Measurements from ENCODE around the gene CORO1C. TPM values are rescaled to one million over a fixed set of nuclear protein-coding genes. Genes with fewer than 3 reads are reported as not detected.

The CORO1C gene
- total RNA-seq, 1 donor from 2014 or later = 307 TPM

DNA sequence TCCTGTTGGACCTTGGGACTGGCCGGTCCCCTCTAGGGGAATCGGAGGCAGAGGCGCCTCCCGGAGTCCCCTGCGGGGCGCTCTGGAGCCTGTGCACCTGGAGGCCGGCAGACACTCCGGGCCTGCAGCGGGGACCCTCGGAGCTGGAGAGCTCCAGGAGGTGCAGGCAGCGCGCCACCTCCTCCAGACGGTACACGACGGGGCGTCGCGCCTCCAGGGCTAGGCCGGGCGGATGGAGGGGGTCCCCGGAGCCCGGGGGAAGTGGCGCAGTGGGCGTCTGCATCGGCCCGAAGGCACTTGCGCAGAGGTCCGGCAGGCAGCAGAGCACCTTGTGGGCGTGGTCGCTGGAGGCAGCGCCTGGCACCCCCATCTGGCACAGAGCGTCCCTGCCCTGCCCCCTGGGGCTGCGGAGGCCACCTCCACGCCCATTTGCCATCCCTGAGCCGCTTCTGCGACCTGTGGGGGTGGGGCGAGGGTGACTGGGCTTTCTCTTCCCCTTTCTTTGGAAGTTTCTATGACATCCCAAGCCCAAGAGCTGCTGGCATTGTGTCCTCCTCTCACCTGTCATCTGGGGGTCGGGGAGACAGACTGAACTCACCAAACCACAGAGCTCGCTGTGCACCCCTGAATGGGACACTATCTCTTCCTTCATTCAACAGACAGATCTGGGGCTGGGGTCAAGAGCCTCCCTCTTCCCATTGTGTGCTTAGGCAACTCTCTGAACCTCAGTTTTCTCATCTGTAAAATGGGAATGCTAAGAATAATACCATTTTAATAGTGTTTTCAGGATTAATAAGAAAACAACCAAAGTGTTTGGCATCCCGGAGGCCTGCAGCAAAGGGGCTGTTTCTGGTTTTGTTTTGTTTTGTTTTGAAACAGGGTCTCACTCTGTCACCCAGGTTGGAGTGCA, 37.5 kb upstream of the CORO1C start:
- H3K4me3 ChIP-seq = peak overlapping the region; percentile 45
- H3K9me3 ChIP-seq = no peaks in the 10 kb centered on the region
- ATAC-seq (peak; percentile 81 to 83), DNase-seq (peak; percentile 82)
- TF ChIP-seq, protein P1, sequence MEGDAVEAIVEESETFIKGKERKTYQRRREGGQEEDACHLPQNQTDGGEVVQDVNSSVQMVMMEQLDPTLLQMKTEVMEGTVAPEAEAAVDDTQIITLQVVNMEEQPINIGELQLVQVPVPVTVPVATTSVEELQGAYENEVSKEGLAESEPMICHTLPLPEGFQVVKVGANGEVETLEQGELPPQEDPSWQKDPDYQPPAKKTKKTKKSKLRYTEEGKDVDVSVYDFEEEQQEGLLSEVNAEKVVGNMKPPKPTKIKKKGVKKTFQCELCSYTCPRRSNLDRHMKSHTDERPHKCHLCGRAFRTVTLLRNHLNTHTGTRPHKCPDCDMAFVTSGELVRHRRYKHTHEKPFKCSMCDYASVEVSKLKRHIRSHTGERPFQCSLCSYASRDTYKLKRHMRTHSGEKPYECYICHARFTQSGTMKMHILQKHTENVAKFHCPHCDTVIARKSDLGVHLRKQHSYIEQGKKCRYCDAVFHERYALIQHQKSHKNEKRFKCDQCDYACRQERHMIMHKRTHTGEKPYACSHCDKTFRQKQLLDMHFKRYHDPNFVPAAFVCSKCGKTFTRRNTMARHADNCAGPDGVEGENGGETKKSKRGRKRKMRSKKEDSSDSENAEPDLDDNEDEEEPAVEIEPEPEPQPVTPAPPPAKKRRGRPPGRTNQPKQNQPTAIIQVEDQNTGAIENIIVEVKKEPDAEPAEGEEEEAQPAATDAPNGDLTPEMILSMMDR (IDR thresholded peaks at IDR 0.05) = no peak
- intact Hi-C loops (cut with DNase I) = no loop called here
- no peaks in the 10 kb centered on the region for H3K36me3 ChIP-seq
- no peaks in the 10 kb centered on the region for H3K27me3 ChIP-seq (ENCODE audit: low read depth)
- peaks cover 25% of the 10 kb centered on the region for H3K4me1 ChIP-seq
- H3K27ac ChIP-seq = no peak overlapping the region

DNA sequence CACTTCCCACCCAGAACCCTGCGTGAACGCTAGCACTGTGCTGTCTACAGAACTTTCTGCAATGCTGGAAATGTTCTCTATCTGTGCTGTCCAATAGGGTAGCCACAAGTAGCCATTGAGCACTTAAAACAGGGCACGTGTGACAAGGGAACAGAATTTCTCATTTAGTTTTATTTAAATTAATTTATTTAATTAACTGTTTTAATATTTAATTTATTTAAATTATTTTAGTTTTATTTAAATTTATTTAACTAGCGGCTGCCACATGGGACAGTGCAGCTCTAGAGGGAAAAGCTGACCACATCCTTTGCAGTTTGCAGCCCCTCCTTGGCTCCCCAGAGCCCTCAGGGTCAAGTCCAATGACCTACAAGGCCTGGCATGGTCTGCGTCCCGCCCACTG, 35.0 kb upstream of the CORO1C start:
- H3K27ac ChIP-seq = no peak overlapping the region
- intact Hi-C loops (cut with DNase I) = no loop called here
- DNase-seq (no peak), ATAC-seq (no peak)
- TF ChIP-seq, protein P1 (IDR thresholded peaks at IDR 0.05) = no peak
- H3K4me3 ChIP-seq = no peak overlapping the region
- H3K27me3 ChIP-seq (ENCODE audit: low read depth) = no peaks in the 10 kb centered on the region
- H3K36me3 ChIP-seq = no peaks in the 10 kb centered on the region
- H3K9me3 ChIP-seq = no peaks in the 10 kb centered on the region
- H3K4me1 ChIP-seq = peaks cover 10% of the 10 kb centered on the region

DNA sequence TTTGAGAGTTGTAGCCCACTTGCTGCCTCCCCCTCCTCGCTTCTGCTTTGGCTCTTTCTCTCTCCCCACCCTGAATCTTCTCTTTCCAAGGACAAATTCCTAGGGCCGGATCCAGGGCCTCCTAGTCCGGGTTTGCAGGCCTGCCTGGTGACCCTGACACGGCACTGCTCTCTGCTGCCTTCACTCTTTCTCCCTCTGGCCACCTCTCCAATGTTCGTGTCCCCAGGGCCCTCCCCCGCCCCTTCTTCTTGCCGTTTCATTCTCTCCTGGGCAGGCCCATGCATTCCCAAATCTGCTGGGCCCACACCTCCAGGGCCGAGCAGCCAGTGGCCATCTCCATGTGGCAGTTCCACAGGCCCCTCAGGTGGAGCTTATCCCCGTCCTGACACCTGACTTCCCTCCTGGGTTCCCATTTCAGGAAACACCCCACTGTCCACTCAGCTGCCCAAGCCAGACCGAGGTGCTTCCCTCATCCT, 34.0 kb upstream of the CORO1C start:
- Histone ChIP-seq H3K4me1 (peaks cover 10% of the 10 kb centered on the region), H3K36me3 (no peaks in the 10 kb centered on the region), H3K27ac (no peak overlapping the region), H3K4me3 (no peak overlapping the region), H3K9me3 (no peaks in the 10 kb centered on the region), H3K27me3 (ENCODE audit: low read depth) (no peaks in the 10 kb centered on the region)
- DNase-seq (no peak), ATAC-seq (no peak)
- intact Hi-C loops (cut with DNase I) = no loop called here
- TF ChIP-seq, protein P1 (IDR thresholded peaks at IDR 0.05) = no peak

DNA sequence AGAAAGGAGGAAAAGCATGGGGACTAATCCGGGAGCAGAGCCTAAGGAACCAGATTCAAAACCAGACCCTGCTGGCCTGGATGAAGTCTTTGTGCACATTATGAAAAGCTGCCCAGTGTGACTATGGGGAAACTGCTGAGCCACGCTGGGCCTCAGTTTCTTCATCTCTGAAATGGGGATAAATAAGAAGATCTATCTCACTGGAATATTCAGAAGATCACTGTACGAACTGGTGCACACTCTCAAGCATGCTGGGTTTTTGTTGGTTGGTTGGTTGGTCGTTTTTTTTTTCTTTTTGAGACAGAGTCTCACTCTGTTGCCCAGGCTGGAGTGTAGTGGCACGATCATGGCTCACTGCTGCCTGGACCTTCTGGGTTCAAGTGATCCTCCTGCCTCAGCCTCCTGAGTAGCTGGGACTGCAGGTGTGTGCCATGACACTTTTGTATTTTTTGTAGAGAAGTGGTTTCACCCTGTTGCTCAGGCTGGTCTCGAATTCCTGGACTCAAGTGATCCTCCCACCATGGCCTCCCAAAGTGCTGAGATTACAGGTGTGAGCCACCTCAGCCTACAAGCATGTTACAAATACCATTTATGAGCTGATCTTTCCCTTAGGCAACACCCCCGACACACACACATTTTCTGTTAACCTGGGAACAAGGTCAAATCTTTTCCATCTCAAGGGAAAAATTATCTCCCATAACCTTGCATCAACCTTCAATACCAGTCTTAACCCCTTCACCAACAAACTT, 33.4 kb upstream of the CORO1C start:
- no peak overlapping the region for H3K4me3 ChIP-seq
- DNase-seq (no peak), ATAC-seq (no peak)
- H3K27ac ChIP-seq = no peak overlapping the region
- TF ChIP-seq, protein P1 (IDR thresholded peaks at IDR 0.05) = no peak
- peaks cover 10% of the 10 kb centered on the region for H3K4me1 ChIP-seq
- intact Hi-C loops (cut with DNase I) = no loop called here
- no peaks in the 10 kb centered on the region for H3K36me3 ChIP-seq
- H3K27me3 ChIP-seq (ENCODE audit: low read depth) = no peaks in the 10 kb centered on the region
- no peaks in the 10 kb centered on the region for H3K9me3 ChIP-seq

DNA sequence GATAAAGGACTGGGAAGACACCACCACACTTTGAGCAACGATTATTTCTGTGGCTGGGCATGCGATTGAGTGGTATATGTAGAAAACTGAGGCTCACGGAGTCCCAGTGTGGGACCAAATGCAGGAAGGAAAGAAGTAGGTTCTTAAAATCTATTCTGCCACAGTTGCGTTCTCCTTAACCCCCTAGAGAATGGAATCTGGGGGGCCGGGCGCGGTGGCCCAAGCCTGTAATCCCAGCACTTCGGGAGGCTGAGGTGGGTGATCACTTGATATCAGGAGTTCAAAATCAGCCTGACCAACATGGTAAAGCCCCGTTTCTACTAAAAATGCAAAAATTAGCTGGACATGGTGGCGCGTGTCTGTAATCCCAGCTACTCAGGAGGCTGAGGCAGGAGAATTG, 29.9 kb upstream of the CORO1C start:
- no peak for DNase-seq
- Histone ChIP-seq H3K4me1 (no peaks in the 10 kb centered on the region), H3K4me3 (no peak overlapping the region), H3K9me3 (no peaks in the 10 kb centered on the region), H3K36me3 (no peaks in the 10 kb centered on the region), H3K27ac (no peak overlapping the region), H3K27me3 (ENCODE audit: low read depth) (no peaks in the 10 kb centered on the region)
- no peak for ATAC-seq
- intact Hi-C loops (cut with DNase I) = no loop called here
- TF ChIP-seq, protein P1 (IDR thresholded peaks at IDR 0.05) = no peak

Measured in lower lobe of right lung (tissue), 2 donors.